Measurements from ENCODE around the gene DCHS2.

DNA sequence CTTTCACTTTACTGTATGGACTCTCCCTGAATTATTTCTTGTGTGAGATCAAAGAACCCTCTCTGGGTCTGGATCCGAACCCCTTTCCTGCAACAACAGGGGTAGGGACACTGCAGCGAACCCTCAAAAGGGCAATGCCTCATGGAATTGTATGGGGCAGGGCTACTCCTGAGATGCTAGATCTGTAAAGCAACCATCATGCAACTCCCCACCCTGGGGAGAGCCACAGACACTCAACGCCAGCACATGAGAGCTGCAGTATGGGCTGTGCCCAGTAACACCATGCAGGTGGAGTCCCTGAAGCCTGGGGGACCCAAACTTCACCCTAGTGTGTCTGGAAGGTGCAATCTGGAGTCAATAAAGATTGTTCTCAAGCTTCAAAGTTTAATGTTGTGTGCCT, 304.7 kb downstream of the DCHS2 start:
- no peak for TF ChIP-seq POLR2A (IDR thresholded peaks at IDR 0.05; ENCODE audit: low read depth, low read length)
- no peak for TF ChIP-seq POLR2AphosphoS5 (IDR thresholded peaks at IDR 0.05; ENCODE audit: low read depth, low read length)
- TF ChIP-seq SPI1 (IDR thresholded peaks at IDR 0.05; ENCODE audit: low read depth, low read length), result no peak
- TF ChIP-seq TAF1 (IDR thresholded peaks at IDR 0.05; ENCODE audit: low read depth, low read length), result no peak

All from GM12891 (cell line).